GM19455 (cell line): ENCODE results near the gene TIMM17A.

Source experiments
- ATAC-seq: cut with Tn5 transposase; IDR thresholded peaks from one replicate; pipeline ENCODE4 v1.9.1; 2021; ENCODE audit not compliant: unreplicated experiment

TIMM17A gene

DNA sequence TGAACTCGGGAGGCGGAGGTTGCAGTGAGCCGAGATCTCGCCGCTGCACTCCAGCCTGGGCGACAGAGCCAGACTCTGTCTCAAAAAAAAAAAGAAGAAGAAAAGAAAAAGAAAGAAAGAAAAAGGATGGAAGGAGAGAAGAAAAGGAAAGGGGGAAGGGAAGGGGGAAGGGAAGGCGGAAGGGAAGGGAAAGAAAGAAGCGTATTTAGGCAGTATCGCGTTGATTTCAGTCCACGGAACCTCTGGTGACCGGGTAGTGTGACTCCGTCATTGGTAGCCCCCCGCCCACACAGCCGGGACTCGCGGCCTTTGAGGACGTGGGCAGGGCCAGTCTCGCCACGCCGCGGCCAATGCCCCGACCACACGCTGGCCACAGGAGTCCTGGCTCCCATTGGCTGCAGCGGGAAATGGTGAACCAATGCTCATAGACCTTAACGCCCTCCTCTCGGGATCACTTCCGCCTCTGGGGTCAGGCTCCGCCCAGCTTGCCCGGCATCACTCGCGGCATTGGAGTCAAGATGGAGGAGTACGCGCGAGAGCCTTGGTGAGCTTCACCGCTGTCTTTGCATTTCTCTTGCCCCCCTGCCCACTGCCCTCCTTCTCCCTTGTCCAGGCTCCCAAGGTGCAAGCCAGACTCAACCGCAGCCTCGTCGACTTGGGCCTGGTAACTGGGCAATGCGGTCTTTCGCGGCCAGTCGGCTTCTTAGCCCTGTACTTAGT lies at the start of gene TIMM17A:
Gene TIMM17A (plus strand): TSS at position 495 of the 720 bp plus-strand sequence. CDS start 24 bp downstream, at position 519.
- ATAC-seq, result peak; percentile 99

DNA sequence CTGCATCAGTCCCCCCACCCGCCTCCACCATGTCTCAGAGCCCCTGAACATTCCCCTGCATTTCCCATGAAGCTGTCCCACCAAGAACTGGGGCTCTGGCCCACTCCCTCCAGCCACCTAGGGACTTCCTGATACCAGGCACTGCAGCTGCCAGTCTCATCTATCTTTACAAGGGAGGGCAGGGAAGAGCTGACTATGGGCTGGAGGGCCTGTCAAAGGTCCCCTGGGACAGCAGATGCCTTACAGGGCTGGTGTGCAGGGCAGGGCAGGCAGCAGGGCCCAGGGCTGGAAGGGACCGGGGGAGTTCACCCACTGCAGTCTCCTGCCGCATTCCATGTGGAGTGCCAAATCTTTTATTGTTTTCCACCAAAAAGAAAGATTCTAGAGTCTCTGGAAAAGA lies 49.0 kb upstream of the TIMM17A start:
- ATAC-seq, result no peak

DNA sequence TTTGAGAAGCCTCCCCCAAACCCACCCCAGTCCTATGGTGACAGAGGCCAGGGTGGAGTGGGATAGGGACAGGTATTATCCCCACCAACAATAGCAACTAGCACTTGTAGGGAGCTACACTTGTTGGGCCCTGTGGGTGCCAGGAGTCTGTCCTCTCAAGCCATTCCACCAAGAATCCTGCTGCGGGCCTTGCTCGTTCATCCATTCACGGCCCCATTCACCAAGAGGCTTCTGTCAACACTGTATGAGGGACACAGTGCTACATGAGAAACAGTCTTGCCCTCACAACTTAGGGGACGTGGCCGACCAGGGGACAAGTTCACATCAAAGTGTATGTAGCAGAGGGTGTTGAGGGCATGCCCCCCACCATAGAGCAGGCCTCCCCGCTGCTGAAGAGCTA lies 47.7 kb upstream of the TIMM17A start:
- ATAC-seq, result no peak

DNA sequence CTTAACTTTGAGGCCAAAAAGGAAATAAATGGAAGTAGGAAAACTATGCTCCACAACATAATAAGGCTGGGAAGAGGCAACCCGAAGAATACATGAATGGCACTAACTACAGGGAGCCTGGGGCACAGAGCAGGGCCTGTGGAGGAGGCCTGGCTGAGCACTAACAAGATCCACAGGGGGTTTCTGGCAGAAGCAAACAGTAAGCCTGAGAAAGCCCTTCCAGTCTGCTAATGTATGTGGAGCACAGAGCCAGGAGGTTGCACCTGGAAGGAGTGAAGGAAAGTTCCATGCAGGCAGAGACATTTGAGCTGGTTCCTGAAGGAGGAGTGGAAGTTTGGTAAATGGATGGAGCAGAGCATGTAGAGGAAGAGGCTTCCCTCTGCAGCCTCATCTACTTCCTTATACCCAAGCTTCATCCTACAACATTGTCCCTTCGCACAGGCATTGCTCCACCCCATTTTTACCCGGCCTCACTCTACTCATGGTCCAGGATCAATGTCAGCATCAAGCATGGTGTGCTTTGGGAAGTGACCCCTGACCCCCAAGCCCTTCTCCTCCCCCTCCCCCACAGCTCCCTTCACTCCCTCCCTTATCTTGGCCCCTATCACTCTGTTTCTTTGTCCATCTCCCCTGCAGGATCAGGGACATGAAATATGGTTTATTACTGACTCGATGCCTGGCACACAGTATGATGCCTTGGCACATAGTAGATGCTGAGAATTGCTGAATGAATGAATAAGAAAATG lies 43.3 kb upstream of the TIMM17A start:
- no peak for ATAC-seq

DNA sequence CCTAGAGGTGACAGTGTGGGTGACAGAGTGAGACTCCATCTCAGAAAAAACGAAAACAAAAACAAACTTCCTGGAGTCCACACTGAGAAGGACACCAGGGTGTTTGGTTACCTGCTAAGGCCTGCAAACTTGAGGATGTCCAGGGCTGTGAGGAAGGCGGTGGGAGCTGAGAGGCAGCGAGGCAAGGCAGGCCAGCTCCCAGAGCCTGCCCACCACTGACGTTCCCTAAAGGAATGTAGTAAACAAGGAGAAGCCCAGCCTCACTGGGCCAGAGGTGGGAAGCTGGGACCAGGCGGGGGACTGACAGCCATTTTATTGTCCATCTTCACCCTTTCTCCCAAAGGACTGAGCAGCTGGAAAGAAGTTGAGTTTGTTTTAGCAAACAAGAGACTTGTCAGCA lies 42.5 kb upstream of the TIMM17A start:
- ATAC-seq, result no peak

DNA sequence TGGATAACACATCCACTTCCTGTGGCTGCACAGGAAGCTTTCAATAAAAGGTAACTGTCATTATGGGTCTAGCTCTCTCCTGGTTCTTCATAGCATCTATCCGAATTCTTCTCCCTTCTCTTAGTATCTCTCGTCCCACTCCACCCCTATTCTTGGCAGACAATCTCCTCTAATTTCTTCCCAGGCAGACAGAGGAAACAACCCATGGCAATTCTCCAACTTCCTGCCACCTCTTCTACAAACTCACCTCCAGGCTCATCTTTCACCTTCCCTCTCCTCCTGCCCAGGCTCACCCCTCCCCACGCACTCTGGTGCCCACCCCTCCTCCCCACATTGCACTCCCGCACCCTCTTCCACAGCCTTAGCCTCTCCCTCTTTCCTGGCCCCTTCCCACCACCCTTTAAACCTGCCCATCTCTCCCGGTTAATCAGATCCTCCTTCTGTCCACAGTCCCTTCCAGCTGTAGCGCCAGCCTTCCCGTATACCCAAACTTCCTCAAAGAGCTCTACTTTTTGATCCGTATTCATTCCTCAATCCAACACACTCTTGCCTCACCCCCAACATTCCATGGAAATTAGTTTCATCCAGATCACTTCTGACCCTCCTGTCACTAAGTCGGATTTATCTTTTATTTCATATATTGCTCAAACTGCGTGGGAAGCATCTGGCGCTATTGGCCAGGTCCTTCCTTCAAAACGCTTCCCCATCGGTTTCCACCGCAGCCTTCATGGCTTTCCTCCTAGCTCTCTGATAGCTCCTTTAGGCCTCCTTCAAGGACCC lies 40.7 kb upstream of the TIMM17A start:
- ATAC-seq, result no peak

DNA sequence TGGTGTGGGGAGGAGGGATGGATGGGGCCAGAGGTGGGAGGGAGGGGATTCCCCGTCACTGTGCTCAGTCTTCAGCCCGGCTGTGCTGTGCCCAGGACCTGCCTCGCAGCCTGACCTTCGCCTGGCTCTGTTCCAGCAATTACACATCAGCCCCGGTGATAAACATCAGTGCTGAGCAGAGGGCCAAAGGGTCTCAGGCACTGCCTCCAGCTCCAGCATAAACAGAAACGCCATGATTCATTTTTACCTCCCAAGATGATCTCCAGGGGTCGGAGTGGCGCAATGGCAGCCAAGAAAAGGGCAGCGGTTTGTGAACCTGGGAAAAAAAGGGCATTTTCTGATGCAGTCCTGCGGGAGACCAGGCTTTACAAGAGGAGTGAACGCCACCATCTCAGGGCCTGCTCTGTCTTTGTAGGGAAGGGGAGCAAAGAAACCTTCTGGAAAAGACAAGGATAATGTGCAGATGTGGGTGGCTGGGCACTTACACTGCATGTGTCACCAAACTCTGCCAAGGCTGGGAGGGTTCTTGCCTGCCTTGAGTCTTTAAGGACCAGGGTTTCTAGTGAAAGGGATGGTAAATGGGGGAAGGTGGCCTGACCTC lies 38.6 kb upstream of the TIMM17A start:
- ATAC-seq, result no peak

DNA sequence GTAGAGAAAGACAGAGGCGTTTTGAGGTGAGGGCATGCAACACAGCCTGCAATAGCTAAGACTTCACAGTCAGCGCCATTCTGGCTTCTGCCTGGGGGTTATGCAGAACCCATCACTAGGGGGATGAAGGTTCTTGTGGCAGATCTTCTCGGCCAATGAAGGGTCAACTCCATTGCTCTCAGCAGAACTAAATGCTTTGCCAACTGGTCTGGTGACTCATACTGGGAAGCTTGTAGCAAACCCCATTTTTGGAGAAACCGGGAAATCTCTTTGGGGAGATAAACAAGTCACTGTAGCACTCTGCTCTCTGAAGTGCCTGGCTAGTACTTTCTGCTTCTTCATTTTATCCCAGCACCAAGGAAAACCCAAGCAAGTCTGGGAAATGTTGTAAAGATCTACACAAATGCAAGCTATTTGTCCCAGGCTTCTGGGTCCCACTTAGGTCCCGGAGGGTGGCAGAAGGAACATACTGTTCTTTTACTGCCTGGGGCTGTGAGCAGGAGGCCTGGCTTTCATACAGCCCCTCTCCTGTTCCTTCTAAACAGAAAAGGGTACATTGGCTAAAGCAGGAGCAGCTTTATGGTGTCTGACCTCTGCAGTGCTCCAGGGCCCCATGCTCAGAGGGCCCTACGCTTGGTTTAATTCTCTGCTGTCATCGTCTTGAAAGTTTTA lies 37.8 kb upstream of the TIMM17A start:
- ATAC-seq, result no peak

DNA sequence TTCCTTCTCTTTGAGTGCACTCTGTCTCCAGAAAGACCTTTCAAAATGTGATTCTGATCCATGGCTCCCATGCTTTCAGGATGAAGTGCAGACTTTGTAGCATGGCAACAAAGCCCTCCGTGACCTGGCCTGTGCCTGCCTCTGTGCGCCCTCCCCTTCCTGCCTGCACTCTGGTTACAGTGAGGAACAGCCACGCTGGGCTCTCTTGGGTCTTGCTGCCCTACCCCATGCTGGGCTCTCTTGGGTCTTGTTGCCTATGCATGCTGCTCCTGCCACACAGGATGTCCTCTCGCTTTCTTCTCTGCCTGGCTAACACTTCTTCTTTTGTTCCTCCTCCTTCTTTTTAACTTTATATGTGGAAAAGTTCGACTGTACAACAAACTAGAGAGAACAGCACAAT lies 37.0 kb upstream of the TIMM17A start:
- no peak for ATAC-seq

DNA sequence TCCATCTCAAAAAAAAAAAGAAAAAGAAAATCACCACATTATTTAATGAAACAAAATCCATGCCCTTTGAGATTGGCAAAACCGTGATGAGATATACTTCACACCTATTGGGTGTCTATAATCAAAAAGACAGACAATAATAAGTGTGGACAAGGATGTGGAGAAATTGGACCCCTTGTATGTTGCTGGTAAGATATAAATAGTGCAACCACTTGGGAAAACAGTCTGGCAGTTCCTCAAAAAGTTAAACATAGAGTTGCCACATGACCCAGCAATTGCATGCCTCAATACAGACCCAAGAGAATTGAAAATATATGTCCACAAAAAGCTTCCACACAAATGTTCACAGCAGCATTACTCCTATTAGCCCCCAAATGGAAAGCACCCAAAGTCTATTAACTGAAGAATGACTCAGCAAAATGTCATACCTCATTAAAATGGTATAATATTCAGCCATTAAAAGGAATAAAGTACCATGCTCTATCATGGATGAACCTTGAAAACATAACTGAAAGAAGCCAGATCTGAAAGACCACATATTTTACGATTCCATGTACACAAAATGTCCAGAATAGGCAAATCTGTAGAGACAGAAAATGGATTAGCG lies 33.2 kb upstream of the TIMM17A start:
- ATAC-seq, result no peak

DNA sequence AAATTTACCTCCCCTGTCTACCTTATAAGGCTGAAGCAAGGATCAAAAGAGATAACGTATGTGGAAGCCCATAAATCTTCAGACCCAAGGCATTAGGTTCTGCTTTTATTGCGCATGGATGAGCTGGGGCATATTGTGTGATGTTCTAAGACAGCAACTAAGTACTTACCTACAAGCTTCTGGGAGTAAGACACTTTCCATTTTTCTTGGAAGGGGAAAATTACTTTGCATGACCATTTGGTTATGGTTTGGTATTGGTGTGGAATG lies 30.1 kb upstream of the TIMM17A start:
- no peak for ATAC-seq

DNA sequence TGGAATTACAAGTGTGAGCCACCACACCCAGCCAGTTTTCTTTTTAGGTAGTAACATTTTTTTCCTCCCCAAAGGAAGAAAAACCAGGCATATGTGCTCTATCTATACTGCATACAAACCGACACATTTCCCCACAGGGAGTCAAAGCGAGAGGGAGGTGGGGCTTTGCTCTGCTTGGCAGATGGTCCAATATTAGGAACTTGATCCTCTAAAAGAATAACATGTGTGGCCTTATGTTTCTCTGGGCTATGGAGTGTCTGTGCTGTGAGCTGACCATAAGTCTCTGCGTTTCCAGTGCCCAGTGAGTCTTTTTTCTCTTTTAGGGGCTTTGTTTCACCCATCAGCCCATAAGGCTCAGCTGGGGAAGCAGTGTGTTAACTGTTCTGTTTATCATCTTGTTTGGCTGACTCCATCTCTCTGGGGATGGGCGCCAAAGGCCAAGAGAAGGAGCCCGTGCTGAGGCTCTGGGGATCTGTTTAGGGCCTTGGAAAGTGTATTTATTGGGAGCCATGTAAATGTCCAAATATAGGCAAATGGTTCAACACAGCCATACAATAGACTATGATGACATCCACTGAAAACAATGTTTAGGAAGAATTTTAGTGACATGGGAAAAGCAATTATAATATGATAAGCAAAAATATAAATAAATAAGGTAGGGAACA lies 29.2 kb upstream of the TIMM17A start:
- ATAC-seq, result no peak

DNA sequence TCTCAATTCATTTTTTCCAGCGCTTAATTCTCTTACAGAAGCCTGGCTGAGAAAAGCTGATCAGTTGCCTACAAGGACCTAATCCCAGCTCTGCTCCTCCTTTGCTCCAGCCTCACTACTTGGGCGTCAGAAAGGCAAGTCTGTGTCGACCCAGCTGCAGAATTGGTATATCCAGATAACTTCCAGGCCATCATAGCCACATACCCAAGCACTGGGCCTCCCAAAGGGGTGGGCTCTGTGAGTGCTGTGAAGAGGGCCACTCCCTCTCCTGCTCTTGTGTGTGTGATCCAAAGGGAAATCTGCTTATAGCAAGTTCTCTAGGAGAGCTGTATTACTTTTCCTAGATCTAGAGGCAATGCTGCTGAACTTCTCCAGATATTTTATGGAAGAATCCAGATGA lies 27.0 kb upstream of the TIMM17A start:
- ATAC-seq, result no peak

DNA sequence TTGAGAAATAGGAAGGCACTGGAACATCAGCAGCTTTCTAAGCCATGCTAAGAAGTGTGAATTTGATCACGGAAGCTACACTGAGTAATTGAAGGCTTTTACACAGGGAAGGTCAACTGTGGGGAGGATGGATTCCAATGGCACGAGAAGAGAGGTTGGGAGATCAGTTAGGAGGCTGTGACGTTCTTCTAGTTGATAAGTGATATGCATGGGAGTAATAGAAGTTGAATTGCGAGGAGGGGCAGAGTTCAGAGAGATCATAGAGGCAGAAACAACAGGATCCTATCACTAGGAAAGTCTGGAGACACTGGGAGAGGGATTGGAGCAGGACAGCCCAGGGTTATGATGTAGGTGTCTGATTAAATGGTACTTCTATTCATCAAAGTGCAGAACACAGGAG lies 25.2 kb upstream of the TIMM17A start:
- ATAC-seq, result no peak

DNA sequence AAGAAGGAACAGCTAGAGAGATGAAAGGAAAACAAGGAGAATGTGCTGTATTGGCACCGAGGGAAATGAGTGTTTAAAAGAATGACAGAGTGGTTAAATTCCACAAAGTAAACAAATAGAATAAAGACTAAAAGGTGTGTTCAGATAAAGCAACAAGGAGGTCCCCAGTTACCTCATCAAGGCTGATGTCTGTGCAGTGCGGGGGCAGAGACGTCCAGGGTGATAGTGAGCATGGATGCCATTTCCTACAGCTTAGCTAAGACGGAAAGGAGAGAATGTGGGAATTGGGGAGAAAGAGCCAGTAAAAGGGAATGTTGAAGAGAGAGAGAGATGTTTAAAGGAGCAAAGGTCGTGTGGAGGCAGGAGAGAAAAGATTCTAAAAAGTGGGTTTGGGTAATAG lies 24.5 kb upstream of the TIMM17A start:
- ATAC-seq, result no peak

DNA sequence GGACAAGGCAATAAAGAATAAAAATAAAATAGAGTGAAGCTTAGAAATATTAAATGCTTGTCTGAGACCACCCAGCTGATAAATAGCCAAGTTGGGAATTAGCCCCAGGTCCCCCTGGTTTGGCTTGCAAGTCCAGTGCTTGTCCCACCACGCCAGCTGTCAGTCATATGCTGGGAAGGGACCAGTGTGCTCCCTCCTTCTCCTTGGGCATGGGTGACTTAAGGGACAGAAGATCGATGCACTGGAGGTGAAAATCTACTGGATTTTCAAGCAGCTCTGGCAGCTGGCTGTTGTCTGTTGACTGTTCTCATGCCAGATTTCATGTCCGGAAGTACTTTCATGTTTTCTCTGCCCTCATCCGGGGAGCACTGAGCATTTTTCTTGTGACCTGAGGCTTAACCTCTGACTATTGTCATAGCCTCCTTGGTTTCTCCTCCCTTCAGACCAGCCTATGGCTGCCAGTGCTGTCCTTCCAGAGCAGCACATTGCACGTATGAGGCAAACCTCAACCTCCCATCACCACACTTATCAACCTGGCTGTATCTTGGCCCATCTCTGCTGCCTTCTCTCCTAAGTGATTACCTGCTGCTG lies 21.4 kb upstream of the TIMM17A start:
- no peak for ATAC-seq

DNA sequence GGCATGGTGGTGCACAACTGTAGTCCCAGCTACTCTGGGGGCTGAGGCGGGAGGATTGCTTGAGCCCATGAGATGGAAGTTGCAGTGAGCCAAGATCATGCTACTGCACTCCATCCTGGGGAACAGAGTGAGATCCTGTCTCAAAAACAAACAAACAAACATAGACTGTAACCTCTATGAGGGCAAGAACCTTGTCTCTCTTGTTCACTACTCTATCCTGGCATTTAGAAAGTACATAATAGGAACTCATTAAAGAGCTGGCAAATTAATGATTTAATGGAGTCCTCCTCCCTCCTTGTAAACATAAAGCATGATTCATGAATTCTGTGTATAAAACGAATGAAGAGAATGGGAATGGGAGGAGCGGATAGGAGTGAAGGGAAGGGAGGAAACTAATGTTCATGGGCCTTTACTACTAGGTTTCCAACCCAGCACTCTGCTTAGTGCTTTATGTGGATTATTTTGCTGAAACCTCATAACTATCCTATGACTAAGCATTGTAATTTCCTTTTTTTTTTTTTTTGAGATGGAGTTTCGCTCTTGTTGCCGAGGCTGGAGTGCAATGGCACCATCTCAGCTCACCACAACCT lies 17.6 kb upstream of the TIMM17A start:
- ATAC-seq, result no peak

DNA sequence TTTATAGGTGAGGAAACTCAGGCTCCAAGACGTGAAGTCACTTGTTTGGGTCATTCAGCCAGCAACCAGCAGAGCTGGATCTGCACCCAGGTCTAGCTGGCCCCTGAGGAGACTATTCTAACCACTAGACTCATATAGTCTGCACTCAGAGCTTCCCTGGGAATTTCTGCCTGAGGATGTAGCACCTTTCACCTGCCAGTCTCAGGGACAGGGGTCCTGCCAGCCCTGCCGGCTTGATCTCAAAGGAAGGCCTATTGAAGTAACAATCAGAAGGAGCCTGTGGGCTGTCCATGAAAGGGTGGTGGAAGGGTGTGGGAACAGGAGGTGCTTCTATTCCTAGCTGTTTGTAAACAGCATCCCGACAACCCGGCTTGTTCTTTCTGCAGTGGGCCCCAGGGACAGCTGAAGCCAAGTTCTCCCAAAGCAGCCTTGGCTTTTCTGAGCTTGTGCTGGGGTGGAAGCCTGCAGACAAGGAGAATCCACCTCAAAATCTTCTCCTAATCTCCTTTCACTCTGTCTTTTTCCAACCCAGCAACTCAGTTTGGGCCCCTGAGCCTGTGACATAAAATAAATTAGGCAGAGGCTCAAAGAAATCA lies 16.8 kb upstream of the TIMM17A start:
- no peak for ATAC-seq

DNA sequence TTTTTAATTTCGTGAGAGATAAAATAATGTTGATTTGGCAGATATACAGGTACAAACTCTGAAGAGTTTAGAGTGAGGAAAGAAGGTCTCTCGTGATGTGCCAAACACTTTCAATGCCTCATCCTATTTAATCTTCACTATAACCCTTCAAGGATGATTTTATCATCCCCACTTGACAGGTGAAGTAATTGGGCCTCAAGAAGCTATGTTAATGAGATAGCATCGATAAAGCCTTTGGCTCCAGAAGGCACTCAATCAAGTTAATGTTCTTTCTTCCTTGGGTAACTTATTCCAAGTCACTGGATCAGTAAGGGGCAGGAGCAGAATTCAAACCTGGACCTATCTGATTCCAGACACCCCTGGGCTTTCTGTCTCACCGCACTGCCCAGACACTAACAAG lies 16.2 kb upstream of the TIMM17A start:
- ATAC-seq, result no peak
